HEK293 (cell line): ENCODE results near the gene DPM1.

Experiments
- CTCF ChIA-PET: fragments of 350-600 bp; formaldehyde crosslinking; extraction: SDS; loops from one replicate; lab custom pipeline; 2021; ENCODE audit warnings: antibody characterized with exemption; lab: Yijun Ruan, JAX
- POLR2A ChIA-PET: fragments of 300-600 bp; formaldehyde crosslinking; extraction: SDS; loops from one replicate; lab custom pipeline; 2020; ENCODE audit warnings: antibody characterized with exemption, inconsistent platforms; lab: Yijun Ruan, JAX
- H3K27ac ChIP-seq: fragments of 200-500 bp; sonication (Bioruptor generic); 2 replicates; pipeline ENCODE4 v1.5.1; 2014; ENCODE audit warnings: low read depth, low read length, control low read depth, inconsistent platforms; ENCODE audit errors: extremely low read depth
- H3K36me3 ChIP-seq, 2 experiments: fragments of 200-500 bp in 1 of 2; sonication (Bioruptor generic) in 1 of 2; 1 replicate in 1 of 2; 2 replicates in 1 of 2; pipeline ENCODE4 v1.5.1; 2014 to 2017; ENCODE audit warnings: inconsistent platforms in 2 of 2, low read length in 2 of 2; ENCODE audit not compliant: control insufficient read depth in 2 of 2, insufficient read depth in 1 of 2
- H3K4me1 ChIP-seq: fragments of 200-500 bp; sonication (Bioruptor generic); 2 replicates; pipeline ENCODE4 v1.5.1; 2014; ENCODE audit warnings: mild to moderate bottlenecking, low read length, inconsistent platforms; ENCODE audit not compliant: control insufficient read depth, insufficient read depth
- H3K4me3 ChIP-seq: 2 replicates; pipeline ENCODE4 v1.5.1; 2011; ENCODE audit warnings: low read depth, mild to moderate bottlenecking, control low read depth, low read length, moderate library complexity
- H3K9me3 ChIP-seq: fragments of 200-500 bp; sonication (Bioruptor generic); 2 replicates; pipeline ENCODE4 v1.5.1; 2014; ENCODE audit warnings: low read depth, low read length, inconsistent platforms; ENCODE audit not compliant: control insufficient read depth, insufficient read depth
- PBX3 ChIP-seq: sonication (generic); formaldehyde crosslinking; IDR thresholded peaks from 2 replicates; pipeline ENCODE4 v1.8.1; 2022; ENCODE audit warnings: mild to moderate bottlenecking, moderate library complexity, missing genetic modification reagents
- ZFP3 ChIP-seq: fragments of 450-650 bp; formaldehyde crosslinking; IDR thresholded peaks from 2 replicates; pipeline ENCODE4 v1.5.1; 2016; ENCODE audit warnings: low read depth, missing biosample characterization, missing genetic modification characterization
- ZNF112 ChIP-seq: fragments of 450-650 bp; formaldehyde crosslinking; IDR thresholded peaks from 2 replicates; pipeline ENCODE4 v1.5.0; 2017; ENCODE audit warnings: missing biosample characterization, missing genetic modification characterization
- ZNF169 ChIP-seq: fragments of 450-650 bp; formaldehyde crosslinking; IDR thresholded peaks from 2 replicates; pipeline ENCODE4 v1.5.1; 2016; ENCODE audit warnings: missing biosample characterization, missing genetic modification characterization
- ZNF2 ChIP-seq: fragments of 450-650 bp; formaldehyde crosslinking; IDR thresholded peaks from 2 replicates; pipeline ENCODE4 v1.5.1; 2016; ENCODE audit warnings: missing biosample characterization, missing genetic modification characterization
- ZNF324 ChIP-seq: fragments of 450-650 bp; formaldehyde crosslinking; IDR thresholded peaks from 2 replicates; pipeline ENCODE4 v1.5.1; 2016; ENCODE audit warnings: missing biosample characterization, missing genetic modification characterization
- ZNF398 ChIP-seq: fragments of 450-650 bp; formaldehyde crosslinking; IDR thresholded peaks from 2 replicates; pipeline ENCODE4 v1.5.1; 2017; ENCODE audit warnings: missing biosample characterization, missing genetic modification characterization
- ZNF48 ChIP-seq: fragments of 450-650 bp; formaldehyde crosslinking; IDR thresholded peaks from 2 replicates; pipeline ENCODE4 v1.5.1; 2016; ENCODE audit warnings: missing biosample characterization, missing genetic modification characterization
- ZNF513 ChIP-seq: fragments of 450-650 bp; IDR thresholded peaks from 2 replicates; pipeline ENCODE4 v1.5.1; 2018; ENCODE audit warnings: missing biosample characterization, missing genetic modification characterization
- ZNF518A ChIP-seq: fragments of 450-650 bp; formaldehyde crosslinking; conservative IDR thresholded peaks from 2 replicates; pipeline ENCODE4 v1.5.1; 2016; ENCODE audit warnings: low read depth, missing biosample characterization, missing genetic modification characterization
- ZNF544 ChIP-seq: fragments of 450-650 bp; formaldehyde crosslinking; IDR thresholded peaks from 2 replicates; pipeline ENCODE4 v1.5.0; 2017; ENCODE audit warnings: missing biosample characterization, missing genetic modification characterization
- ZNF692 ChIP-seq: fragments of 450-650 bp; formaldehyde crosslinking; IDR thresholded peaks from 2 replicates; pipeline ENCODE4 v1.5.1; 2016; ENCODE audit warnings: missing biosample characterization, missing genetic modification characterization
- ZNF704 ChIP-seq: fragments of 450-650 bp; formaldehyde crosslinking; IDR thresholded peaks from 2 replicates; pipeline ENCODE4 v1.5.1; 2016; ENCODE audit warnings: missing biosample characterization, missing genetic modification characterization
- ZNF791 ChIP-seq: fragments of 450-650 bp; formaldehyde crosslinking; IDR thresholded peaks from 2 replicates; pipeline ENCODE4 v1.5.1; 2016; ENCODE audit warnings: missing biosample characterization, missing genetic modification characterization
- ZSCAN30 ChIP-seq: fragments of 450-650 bp; IDR thresholded peaks from 2 replicates; pipeline ENCODE4 v1.5.1; 2018; ENCODE audit warnings: missing biosample characterization, mild to moderate bottlenecking, missing genetic modification characterization, moderate library complexity

DPM1 gene

GRCh38 chr20:50932691-50933280 is 25.5 kb downstream of the DPM1 start (continued):
- no peak for TF ChIP-seq ZNF513 (tag by site-specific recombination)
- no peak for TF ChIP-seq ZNF112 (tag by site-specific recombination)
- TF ChIP-seq ZNF544 (tag by site-specific recombination): no peak
- no peak for TF ChIP-seq ZFP3 (tag by site-specific recombination)

GRCh38 chr20:50932016-50932485 is 26.3 kb downstream of the DPM1 start:
- CTCF ChIA-PET: interaction anchor here (0.6 to 2.5 kb wide), 8 partner anchors 9 to 264 kb away, joined by 3 to 9 read pairs (median 4); partner anchors contain the start of genes BCAS4, DPM1 and MOCS3
- POLR2A ChIA-PET: interaction anchor here (1.2 to 5.9 kb wide), 7 partner anchors 10 to 141 kb away, joined by 3 to 35 read pairs (median 15); partner anchors contain the start of genes BCAS4, DPM1 and MOCS3
- Histone ChIP-seq H3K9me3 (no peaks in the 10 kb centered on the region), H3K36me3 (peaks cover 35 to 73% of the 10 kb centered on the region in 2 experiments), H3K4me1 (no peaks in the 10 kb centered on the region), H3K4me3 (no peak overlapping the region), H3K27ac (peak overlapping the region; percentile 91)
- no peak for TF ChIP-seq ZNF704 (tag by site-specific recombination)
- 0 out of 2 replicates have a peak, but pooled peaks have one; percentile 6 for TF ChIP-seq ZNF692 (tag by site-specific recombination)

- Histone ChIP-seq H3K27ac (peak within 1 kb of the TSS; percentile 91), H3K4me1 (no peaks in the 10 kb centered on the region), H3K9me3 (no peaks in the 10 kb centered on the region), H3K36me3 (peaks cover 32 to 73% of the 10 kb centered on the region in 2 experiments), H3K4me3 (peak within 1 kb of the TSS; percentile 98)
- CTCF ChIA-PET: interaction anchor here (0.6 to 2.5 kb wide), 7 partner anchors 9 to 140 kb away, joined by 3 to 9 read pairs (median 4); partner anchors contain the start of genes BCAS4, DPM1 and MOCS3
- POLR2A ChIA-PET: interaction anchor here (0.6 to 5.9 kb wide), 17 partner anchors 11 to 733 kb away, joined by 3 to 35 read pairs (median 5); partner anchors contain the start of genes BCAS4, DPM1 and MOCS3
- TF ChIP-seq ZNF169 (no peak), ZNF48 (tag by site-specific recombination) (no peak), ZNF398 (tag by site-specific recombination) (peak; percentile 95), ZNF692 (tag by site-specific recombination) (peak; percentile 76), ZNF518A (tag by site-specific recombination) (peak; percentile 34; the same call in 1 of the 2 replicates), ZSCAN30 (tag by site-specific recombination) (peak; percentile 91), PBX3 (no peak), ZNF324 (no peak), ZNF791 (tag by site-specific recombination) (no peak), ZNF544 (tag by site-specific recombination) (no peak), ZNF2 (no peak)
Observed at GRCh38 chr20:50931306-50932015, 26.9 kb downstream of the DPM1 start, which contains the start of gene ADNP. Gene ADNP (minus strand): TSS chr20:50931437. CDS start chr20:50903996, 27,441 bp downstream.
